Cardiac muscle cell (in vitro differentiated cells and primary cell): ENCODE measurements around the gene NFAM1. TPM values are rescaled to one million over a fixed set of nuclear protein-coding genes. Genes with fewer than 3 reads are reported as not detected.

ENCODE experiments used
- DNase-seq, 2 donors: peaks; one replicate each; pipeline versions ENCODE4 v3.0.0 to v3.0.0-alpha.2; 2010 to 2017; ENCODE audit warnings: low read depth in 1 of 2, low spot score in 1 of 2
- H3K27ac ChIP-seq: fragments of 200-600 bp; sonication (generic); 2 replicates; pipeline ENCODE4 v1.5.1; 2016
- H3K27me3 ChIP-seq: fragments of 200-600 bp; sonication (generic); 2 replicates; pipeline ENCODE4 v1.6.0; 2016; ENCODE audit warnings: control low read depth
- H3K36me3 ChIP-seq: fragments of 200-600 bp; sonication (generic); 2 replicates; pipeline ENCODE4 v1.5.1; 2016; ENCODE audit warnings: control low read depth
- H3K4me1 ChIP-seq: fragments of 200-600 bp; sonication (generic); 2 replicates; pipeline ENCODE4 v1.8.1; 2017; ENCODE audit warnings: low read depth, mild to moderate bottlenecking, mixed run types
- H3K4me3 ChIP-seq: fragments of 200-600 bp; sonication (generic); 2 replicates; pipeline ENCODE4 v1.5.1; 2016; ENCODE audit warnings: mild to moderate bottlenecking
- H3K9me3 ChIP-seq: fragments of 200-600 bp; sonication (generic); 2 replicates; pipeline ENCODE4 v1.5.1; 2017; ENCODE audit warnings: low read depth, mild to moderate bottlenecking, control low read depth
- polyA plus RNA-seq: library from polyadenylated mRNA; unstranded; fragments of >200 nt; fragmentation: Nextera tagmentation; extraction: Ambion mirVana; gene quantifications from 2 replicates; pipeline ENCODE4 v1.2.1, GENCODE V29; 2016
- total RNA-seq: library from RNA; depleted of rRNA; stranded (reverse); fragments of >200 nt; gene quantifications from 2 replicates; pipeline ENCODE4 v1.2.3, GENCODE V29; 2016
- TF ChIP-seq, protein P1 (sequence below): IDR thresholded peaks from 2 replicates; pipeline ENCODE4 v1.5.1; 2012; ENCODE audit warnings: low read depth, mild to moderate bottlenecking, low read length

The NFAM1 gene, protein sequence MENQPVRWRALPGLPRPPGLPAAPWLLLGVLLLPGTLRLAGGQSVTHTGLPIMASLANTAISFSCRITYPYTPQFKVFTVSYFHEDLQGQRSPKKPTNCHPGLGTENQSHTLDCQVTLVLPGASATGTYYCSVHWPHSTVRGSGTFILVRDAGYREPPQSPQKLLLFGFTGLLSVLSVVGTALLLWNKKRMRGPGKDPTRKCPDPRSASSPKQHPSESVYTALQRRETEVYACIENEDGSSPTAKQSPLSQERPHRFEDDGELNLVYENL
- 0.67 and 2.1 TPM in 2 replicates for total RNA-seq
- 0.97 and 1.9 TPM in 2 replicates for polyA plus RNA-seq

DNA sequence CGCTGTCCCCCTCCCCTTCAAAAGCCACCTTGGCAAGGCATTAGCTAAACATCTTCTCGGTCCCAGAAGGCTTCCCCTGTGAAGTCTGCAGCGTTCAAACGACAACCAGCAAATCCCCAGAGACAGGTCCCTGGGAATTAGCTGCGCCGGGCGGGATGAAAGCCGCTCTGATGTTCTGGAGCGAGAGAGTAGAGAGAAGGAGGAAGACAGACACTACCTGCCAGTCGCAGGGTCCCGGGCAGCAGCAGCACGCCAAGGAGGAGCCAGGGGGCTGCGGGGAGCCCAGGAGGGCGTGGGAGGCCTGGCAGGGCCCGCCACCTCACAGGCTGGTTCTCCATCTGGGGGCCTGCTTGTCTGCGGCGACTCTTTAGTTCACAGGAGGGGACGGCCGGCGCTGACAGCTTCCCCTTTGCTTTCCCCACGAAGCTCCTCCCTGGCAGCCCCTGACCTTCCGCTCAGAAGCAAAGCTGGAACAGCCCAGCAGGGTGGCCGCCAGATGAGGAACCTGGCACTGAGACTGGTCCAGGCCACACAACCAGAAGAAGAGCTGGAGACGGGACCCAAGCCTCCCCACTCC is at the start of gene NFAM1:
NFAM1 (minus strand) TSS at position 384 of the 577 bp plus-strand sequence; CDS start at position 338, 46 bp downstream.
- no peak for DNase-seq
- no peaks in the 10 kb centered on the region for H3K36me3 ChIP-seq
- H3K27me3 ChIP-seq, result no peaks in the 10 kb centered on the region
- H3K4me1 ChIP-seq, result peaks cover 18% of the 10 kb centered on the region
- TF ChIP-seq, protein P1, sequence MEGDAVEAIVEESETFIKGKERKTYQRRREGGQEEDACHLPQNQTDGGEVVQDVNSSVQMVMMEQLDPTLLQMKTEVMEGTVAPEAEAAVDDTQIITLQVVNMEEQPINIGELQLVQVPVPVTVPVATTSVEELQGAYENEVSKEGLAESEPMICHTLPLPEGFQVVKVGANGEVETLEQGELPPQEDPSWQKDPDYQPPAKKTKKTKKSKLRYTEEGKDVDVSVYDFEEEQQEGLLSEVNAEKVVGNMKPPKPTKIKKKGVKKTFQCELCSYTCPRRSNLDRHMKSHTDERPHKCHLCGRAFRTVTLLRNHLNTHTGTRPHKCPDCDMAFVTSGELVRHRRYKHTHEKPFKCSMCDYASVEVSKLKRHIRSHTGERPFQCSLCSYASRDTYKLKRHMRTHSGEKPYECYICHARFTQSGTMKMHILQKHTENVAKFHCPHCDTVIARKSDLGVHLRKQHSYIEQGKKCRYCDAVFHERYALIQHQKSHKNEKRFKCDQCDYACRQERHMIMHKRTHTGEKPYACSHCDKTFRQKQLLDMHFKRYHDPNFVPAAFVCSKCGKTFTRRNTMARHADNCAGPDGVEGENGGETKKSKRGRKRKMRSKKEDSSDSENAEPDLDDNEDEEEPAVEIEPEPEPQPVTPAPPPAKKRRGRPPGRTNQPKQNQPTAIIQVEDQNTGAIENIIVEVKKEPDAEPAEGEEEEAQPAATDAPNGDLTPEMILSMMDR, result no peak
- H3K4me3 ChIP-seq, result no peak within 1 kb of the TSS
- no peaks in the 10 kb centered on the region for H3K9me3 ChIP-seq
- H3K27ac ChIP-seq, result no peak within 1 kb of the TSS

DNA sequence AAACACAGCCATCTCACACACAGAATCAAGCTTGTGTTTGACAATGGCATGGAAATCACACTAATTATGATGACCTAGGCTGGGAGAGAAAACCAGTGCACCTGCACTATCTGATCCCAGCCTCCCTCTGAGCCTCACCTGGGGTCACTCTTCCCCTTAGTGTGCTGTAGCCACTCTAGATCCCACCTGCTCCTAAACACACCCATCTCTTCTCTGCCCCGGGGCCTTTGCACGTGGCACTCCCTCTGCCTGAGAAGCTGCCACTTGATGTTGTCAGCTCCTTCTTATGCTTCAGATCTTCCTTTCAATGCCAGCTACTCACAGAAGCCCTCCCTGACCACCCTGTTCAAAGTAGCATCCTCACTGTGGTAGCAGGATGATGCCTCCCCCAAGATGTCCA is 42.9 kb upstream of the NFAM1 start:
- DNase-seq, result no peak
- TF ChIP-seq, protein P1, result no peak

DNA sequence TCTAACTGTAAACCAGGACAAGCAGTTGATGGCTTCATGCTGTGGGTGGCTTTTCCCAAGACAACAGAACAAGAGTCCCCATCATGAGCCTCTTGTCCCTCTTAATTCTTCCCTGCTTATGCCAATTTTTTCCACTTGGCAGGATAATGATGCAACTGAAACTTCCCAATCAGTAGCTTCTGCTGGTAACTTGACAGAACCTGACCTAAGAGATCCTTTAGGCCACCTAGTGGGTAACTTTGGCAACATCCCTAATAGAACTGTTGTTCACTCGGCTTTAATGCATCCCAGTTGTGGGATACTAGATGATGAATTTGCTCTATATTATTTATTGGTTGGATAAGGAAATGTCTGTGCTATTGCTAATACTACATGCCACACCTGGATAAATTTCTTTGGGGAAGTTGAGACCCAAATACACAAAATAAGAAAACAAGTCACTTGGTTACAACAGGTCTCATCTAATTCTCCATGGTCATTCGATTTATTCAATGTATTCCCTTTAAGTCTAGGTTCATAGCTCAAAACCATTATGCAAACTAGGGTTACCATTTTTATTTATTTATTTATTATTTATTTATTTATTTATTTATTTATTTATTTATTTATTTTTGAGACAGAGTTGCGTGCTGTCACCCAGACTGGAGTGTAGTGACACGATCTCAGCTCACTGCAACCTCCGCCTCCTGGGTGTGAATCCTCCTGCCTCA is 41.4 kb upstream of the NFAM1 start:
- Histone ChIP-seq H3K9me3 (no peaks in the 10 kb centered on the region), H3K27ac (no peak overlapping the region), H3K4me3 (no peak overlapping the region), H3K4me1 (no peaks in the 10 kb centered on the region), H3K36me3 (no peaks in the 10 kb centered on the region), H3K27me3 (no peaks in the 10 kb centered on the region)
- DNase-seq, result peak; percentile 69 to 77
- TF ChIP-seq, protein P1, result peak; percentile 81

More for the DNA sequence above, 42.9 kb upstream of the NFAM1 start:
- Histone ChIP-seq H3K9me3 (no peaks in the 10 kb centered on the region), H3K4me1 (no peaks in the 10 kb centered on the region), H3K27ac (no peak overlapping the region), H3K27me3 (no peaks in the 10 kb centered on the region), H3K36me3 (no peaks in the 10 kb centered on the region), H3K4me3 (no peak overlapping the region)

DNA sequence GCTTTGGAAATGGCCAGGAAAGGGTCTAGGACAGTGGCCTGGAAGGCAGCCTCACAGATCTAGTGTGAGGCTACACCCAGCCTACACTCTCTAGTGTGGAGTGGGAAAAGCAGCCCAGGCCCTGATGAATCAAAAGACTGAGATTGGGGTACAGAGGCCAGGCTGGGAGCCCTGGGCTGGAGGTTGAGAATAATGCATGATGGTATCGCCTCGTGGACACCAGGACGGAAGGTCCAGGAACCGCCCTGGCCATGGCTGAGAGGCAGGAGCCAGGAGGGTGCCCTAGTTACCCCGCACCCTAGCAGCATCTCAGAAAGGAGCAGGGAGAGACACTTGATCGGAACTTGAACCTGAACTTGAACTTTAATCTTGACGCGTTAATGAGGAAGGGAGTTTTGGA is 40.5 kb upstream of the NFAM1 start:
- Histone ChIP-seq H3K4me1 (no peaks in the 10 kb centered on the region), H3K36me3 (no peaks in the 10 kb centered on the region), H3K4me3 (no peak overlapping the region), H3K27ac (no peak overlapping the region), H3K9me3 (no peaks in the 10 kb centered on the region), H3K27me3 (no peaks in the 10 kb centered on the region)
- DNase-seq, result no peak
- TF ChIP-seq, protein P1, result no peak

DNA sequence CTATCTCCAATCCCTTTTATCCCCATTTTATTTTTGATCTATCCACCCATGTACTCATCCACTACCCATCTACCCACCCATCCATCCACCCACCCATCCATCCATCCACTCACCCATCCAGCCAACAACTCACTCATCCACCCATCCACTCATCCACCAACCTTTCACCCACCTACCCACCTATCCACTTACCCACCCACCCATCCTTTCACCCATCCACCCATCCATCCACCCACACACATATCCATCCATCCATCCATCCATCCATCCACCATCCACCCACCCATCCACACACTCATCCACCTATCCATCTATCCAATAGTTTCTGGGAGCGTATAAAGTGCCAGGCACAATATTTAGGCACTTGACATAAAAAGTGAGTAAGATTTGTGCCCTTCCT is 39.2 kb upstream of the NFAM1 start:
- TF ChIP-seq, protein P1, result no peak
- Histone ChIP-seq H3K27ac (no peak overlapping the region), H3K27me3 (no peaks in the 10 kb centered on the region), H3K9me3 (no peaks in the 10 kb centered on the region), H3K36me3 (no peaks in the 10 kb centered on the region), H3K4me1 (no peaks in the 10 kb centered on the region), H3K4me3 (no peak overlapping the region)
- no peak for DNase-seq
